A204.1 (cell line): ENCODE results near the gene BLVRA.
A peak's percentile ranks its signal among the peaks of the same experiment; 100 is the strongest.
"Not testable (repeated sequence)": the region's sequence is repeated elsewhere in the genome, so short reads cannot be mapped to it uniquely, and the experiment has no call there.

Experiments used
- FAIRE-seq: peaks from 2 replicates; lab custom pipeline; 2012; peaks lifted over from hg19 to GRCh38; lab: Jason Lieb, UNC

Gene BLVRA, protein sequence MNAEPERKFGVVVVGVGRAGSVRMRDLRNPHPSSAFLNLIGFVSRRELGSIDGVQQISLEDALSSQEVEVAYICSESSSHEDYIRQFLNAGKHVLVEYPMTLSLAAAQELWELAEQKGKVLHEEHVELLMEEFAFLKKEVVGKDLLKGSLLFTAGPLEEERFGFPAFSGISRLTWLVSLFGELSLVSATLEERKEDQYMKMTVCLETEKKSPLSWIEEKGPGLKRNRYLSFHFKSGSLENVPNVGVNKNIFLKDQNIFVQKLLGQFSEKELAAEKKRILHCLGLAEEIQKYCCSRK

DNA sequence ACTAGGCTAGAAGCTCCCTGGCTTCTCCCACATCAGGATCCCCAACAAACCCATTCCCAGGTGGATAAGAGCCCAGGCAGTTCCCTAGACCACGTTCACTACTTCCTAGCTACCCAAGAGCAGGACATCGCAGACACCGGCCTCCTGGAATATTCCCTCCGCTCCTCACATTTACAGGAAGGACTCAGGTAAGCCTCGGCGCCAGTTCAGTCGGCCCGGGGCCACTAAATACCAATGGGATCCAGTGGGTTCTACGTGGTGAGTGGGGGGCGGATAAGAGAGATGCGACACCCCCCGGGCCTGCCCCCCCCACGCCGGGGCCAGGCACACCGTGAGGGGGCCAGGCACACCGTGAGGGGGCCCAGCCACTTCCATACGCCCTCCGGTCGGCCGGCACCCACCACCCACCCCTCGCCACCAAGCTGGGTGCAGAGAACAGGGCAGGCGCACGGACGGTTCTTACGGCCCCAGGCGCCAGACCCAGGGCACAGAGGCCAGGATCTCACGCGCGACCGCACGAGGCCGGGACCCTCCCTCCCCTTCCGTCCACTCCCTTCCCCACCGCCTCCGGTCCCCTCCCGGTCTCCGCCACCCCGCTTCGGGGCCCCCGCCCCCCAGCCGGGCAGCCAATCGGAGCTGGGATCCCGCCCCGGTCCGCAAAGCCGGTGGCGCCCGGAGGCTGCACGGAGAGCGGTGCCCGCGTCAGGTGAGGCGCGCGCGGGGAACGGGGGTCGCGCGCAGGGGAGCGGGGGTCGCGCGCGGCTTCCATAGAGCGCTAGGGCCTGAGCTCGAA is at the start of gene BLVRA:
Gene BLVRA, plus strand, starts transcription at position 652 of the 793 bp plus-strand sequence. CDS start 12,479 bp downstream, outside the sequence.
- FAIRE-seq: no peak

DNA sequence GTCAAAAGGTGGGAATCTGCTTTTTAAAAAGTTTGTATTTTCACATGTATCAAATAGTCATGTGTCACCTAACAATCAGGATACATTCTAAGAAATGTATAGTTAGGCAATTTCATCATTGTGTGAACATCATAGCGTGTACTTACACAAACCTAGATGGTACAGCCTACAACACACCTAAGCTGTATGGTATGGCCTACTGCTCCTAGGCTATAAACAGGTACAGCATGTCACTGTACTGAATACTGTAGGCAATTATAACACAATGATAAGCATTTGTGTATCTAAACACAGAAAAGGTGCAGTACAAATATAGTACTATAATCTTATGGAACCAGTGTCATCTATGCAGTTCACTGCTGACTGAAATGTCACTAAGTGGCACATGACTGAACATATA is 47.0 kb upstream of the BLVRA start:
- no peak for FAIRE-seq

DNA sequence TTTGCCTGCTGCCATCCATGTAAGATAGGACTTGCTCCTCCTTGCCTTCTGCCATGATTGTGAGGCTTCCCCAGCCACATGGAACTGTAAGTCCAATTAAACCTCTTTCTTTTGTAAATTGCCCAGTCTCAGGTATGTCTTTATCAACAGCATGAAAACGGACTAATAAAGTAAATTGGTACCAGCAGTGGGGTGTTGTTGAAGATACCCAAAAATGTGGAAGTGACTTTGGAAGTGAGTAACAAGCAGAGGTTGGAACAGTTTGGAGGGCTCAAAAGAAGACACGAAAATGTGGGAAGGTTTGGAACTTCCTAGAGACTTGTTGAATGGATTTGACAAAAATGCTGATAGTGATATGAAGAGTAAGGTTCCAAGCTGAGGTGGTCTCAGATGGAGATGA is 42.5 kb upstream of the BLVRA start:
- FAIRE-seq: not testable (repeated sequence)

DNA sequence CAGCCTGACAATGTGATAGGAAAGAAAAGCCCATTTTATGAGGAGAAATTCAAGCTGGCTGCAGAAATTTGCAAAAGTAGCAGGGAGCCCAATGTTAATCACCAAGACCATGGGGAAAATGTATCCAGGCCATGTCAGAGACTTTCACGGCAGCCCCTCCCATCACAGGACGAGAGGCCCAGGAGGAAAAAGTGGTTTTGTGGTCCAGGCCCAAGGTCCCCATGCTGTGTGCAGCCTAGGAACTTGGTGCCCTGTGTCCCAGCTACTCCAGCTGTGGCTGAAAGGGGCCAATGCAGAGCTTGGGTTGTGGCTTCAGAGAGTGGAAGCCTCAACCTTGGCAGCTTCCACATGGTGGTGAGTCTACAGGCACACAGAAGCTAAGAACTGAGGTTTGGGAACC is 41.9 kb upstream of the BLVRA start:
- FAIRE-seq: no peak

DNA sequence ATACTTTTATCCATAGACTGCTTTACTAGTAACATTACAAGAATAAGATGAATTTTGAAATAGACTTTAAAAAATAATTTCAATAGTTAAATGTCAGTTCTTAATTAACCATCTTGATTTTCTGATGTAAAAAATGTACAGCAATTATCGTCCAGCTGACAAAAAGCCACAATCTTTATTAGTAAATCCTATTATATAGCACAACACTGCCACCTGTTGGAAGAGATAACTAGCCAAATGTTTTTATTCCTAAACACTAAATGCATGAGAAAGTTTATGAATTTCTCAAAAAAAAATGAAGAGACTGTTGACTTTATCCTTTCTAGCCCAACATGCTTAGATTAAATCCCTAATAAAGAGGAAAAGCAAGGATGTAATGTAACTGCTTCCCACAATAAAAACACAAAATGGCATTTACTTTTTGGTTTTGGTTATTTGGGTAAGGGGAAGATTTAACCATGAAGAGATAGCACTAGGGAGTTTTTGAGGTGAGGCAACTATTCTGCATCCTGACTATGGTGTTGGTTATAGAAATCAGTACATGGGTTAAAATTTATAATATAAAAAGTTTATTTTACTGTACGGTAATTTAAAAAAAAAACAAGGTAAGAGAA is 37.2 kb upstream of the BLVRA start:
- FAIRE-seq: peak; percentile 97

DNA sequence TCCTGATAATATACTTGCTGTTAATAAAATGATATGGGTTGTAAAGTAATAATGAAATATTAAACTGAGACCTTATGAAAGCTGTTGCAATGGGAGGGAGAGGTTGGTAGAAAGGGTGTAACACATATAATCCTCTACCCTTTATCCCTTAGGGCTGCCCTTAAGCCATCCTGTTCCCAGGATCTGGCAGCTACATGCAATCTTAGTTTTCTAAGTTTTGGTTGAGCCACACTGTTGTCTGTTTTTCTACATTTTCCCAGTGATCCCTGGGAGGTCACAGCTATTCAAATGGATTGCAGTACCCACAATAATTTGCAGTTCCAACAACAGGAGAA is 35.5 kb upstream of the BLVRA start:
- no peak for FAIRE-seq

DNA sequence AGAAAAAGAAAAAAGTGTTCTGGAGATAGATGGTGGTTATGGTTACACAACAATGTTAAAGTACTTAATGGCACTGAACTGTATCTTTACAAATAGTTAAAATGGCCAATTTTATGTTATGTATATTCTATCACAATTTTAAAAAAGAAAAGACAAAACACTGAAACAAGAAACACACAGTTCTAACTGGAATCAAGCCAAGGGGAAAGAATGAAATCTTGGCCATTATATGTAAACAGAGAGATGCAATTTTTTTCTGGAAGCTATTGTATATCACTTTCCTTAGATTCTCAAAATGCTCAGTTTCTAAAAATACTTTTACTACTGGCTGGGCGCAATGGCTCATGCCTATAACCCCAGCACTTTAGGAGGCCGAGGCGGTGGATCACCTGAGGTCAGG is 33.2 kb upstream of the BLVRA start:
- FAIRE-seq: no peak

DNA sequence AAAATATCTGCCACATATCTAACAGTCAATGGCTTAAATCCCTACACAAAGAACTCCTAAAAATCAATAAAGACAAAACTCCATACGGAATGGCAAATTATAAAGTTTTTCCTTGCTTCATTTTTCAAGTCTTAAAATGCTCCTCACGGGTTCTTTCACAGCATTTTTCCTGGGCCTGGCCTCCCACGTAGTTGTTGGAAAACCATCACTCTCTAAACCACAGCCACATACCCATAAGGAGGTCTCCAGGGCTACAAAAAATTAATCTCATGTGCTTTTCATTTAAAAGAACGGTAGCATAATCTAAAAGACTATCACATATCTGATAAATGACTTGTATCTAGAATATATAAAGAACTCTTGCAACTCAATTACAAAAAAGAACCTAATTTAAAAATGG is 32.0 kb upstream of the BLVRA start:
- FAIRE-seq: no peak

DNA sequence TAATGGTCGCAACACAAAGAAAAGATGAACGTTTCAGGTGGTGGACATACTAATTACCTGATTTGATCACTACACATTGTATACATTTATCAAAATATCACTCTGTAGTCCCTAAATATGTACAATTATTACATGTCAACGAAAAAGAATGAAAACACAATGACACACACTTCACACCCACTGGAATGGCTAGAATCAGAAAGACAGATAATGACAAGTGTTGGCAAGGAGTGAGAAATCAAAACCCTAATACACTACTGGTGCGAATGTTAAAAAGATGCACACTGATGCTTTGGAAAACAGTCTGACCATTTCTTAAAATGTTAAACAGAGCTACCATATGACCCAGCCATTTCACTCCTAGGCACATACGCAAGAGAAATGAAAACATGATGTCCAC is 31.5 kb upstream of the BLVRA start:
- no peak for FAIRE-seq

DNA sequence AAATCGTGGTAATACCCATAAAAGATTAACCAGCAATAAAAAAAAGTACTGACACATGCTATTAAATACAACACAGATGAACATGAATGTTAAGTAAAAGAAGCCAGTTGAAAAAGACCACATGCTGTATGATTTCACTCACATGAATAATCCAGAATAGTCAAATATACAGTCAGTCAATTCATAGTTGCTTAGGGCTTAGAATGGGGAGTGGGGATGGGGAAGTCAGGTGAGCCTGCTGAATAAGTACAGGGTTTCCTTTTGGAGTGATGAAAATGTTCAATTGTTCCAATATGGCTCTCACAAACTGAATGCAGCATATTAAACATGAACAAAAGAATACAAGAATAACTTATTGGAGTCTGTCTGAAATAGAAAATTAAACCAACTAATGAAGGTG is 31.0 kb upstream of the BLVRA start:
- FAIRE-seq: no peak

DNA sequence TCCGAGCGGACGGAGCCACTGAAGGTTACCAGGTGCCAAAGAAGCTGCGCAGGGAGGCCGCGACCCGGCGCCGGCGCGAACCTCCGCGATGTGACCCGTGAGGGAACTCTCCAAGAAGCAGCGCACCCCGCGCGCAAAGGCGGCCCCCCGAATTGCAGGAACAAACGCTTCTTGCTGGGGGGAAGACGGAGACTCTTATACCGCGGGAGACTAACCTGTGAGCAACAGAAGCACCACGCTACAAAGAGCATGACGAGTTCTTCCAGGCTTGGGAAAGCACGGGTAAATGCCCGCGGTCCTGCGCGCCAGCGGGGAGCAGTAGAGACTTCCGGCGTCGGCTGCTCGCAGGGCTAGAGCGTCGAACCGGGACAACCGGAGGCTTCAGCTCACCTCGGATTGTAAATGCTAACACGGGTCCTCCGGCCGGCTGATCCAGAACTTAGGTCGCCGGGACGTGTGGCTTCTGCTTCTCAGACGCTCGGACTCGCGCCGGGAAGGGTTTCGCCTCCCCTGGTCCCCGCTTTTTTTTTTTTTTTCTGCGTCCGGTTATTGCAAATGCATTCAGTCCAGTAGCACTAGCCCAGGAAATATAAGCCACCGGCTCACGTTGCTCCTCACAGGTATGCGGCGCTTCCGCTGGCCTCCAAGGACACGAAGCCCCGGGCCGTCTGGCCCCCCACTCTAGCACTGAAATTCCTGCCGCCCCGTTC is 29.1 kb upstream of the BLVRA start, which contains the start of gene COA1:
Gene COA1, minus strand, starts transcription at position 310 of the 710 bp plus-strand sequence. CDS start 80,909 bp downstream, outside the sequence.
- no peak for FAIRE-seq

DNA sequence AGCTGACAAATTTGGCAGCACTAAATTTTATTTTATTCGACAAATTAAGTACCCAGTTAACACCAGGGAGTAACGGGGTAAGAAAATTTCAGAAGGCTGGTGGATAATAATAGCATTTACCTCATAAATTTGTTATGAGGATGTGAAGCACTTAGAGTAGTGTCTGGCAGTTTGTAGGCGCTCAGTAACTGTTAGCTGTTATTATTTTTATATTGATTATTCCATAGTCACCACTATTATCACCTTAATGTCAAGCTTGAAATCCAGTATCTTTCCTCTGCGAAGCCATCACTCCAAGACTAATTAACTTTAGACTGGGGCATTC is 28.6 kb upstream of the BLVRA start:
- FAIRE-seq: no peak

DNA sequence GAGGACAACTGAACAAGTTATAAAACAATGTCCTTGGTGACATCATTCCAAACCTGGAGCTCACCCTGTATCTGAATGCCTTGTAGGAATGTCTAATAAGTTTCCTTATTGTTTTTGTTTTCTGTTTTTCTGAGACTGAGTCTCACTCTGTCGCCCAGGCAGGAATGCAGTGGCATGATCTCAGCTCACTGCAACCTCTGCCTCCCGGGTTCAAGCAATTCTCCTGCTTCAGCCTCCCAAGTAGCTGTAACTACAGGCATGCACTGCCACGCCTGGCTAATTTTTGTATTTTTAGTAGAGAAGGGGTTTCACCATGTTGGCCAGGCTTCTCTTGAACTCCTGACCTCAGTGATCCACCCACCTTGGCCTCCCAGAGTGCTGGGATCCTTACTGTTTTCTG is 27.0 kb upstream of the BLVRA start:
- FAIRE-seq: not testable (repeated sequence)

DNA sequence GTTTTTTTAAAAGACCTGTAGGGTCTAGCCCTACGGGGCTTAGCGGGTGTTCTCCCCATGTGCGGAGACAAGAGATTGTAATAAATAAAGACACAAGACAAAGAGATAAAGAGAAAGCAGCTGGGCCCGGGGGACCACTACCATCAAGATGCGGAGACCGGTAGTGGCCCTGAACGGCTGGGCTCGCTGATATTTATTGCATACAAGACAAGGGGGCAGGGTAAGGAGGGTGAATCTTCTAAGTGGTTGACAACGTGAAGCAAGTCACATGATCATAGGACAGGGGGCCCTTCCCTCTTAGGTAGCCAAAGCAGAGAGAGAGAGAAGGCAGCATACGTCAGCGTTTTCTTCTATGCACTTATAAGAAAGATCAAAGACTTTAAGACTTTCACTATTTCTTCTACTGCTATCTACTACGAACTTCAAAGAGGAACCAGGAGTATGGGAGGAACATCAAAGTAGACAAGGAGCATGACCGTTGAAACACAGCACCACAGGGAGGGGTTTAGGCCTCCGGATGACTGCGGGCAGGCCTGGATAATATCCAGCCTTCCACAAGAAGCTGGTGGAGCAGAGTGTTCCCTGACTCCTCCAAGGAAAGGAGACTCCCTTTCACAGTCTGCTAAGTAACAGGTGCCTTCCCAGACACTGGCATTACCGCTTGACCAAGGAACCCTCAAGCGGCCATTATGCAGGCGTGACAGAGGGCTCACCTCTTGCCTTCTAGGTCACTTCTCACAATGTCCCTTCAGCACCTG is 23.7 kb upstream of the BLVRA start:
- FAIRE-seq: not testable (repeated sequence)

DNA sequence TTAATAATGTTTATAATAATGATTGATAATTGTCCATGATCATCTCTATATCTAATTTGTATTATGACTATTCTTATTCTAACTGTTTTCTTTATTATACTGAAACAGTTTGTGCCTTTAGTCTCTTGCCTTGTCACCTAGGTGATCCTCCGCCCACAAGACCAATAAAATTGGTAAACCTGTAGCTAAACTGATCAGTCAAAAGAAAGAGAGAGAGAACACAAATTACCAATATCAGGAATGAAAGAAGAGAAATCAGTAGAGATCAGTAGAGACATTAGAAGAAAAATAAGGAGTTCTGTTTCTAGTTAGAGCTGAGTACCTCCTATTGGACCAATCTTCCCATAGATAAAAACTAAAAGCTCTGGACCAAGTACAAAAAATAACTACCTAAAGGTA is 23.1 kb upstream of the BLVRA start:
- FAIRE-seq: no peak

DNA sequence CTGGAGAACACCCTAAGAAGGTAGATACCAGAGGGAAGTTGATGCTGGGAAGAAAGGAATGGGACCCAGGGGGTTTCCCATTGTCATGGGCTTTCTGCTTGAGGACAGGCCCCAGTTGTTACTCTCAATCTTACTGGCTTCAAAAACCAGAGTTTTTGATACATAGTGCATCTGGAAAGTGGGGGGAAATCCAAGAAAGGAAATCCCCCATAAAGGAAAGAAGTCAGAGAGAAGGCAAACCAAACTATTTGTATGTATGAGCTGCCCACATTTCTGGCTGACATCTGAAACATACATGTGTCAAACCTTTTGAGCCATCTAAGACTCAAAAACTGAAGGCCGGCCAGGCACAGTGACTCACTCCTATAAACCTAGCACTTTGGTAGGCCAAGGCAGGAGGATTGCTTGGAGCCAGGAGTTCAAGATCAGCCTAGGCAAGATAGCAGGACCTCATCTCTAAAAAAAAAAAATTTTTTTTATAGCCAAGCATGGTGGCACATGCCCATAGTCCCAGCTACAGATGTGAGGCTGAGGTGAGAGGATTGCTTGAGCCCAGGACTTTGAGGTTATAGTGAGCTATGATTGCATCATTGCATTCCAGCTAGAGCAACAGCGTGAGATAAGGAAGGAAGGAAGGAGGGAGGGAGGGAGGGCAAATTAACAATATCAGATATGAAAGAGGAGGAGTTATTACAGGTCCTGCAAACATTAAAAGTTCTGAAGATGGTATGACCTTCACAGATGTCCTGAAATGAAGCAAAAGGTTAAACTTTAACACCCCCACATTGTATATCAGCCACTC is 22.5 kb upstream of the BLVRA start:
- FAIRE-seq: no peak

DNA sequence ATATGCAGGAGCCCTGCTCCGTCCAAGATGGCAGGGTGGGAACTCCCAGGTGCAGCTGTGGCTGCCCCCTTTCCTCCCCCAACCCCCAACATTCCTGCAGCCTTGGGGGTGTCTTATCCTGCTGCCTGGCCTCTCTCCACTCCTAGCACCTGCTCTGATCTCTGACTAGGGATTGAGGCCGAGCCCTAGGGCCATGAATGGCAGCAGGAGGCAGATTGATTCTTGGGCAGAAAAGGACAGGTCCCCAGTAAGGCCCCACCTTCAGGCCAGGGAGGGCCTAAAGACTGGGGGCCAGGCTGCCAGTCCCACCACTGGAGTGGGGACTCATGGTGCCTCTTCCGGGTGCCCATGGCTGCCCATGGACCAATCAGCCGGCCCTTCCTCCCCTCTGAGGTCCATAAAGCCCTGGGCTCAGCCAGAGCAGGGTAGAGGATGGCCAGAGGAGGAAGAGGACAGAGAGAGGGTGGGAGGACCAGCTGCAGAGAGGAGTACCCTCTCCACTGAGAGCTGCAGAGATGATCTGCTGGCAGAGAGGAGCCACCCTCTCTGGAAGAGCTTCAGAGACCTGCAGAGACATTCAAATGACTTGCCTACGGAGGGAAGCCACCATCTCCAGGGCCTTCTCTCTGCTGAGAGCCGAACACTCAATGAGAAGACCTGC is 20.9 kb upstream of the BLVRA start:
- FAIRE-seq: no peak

DNA sequence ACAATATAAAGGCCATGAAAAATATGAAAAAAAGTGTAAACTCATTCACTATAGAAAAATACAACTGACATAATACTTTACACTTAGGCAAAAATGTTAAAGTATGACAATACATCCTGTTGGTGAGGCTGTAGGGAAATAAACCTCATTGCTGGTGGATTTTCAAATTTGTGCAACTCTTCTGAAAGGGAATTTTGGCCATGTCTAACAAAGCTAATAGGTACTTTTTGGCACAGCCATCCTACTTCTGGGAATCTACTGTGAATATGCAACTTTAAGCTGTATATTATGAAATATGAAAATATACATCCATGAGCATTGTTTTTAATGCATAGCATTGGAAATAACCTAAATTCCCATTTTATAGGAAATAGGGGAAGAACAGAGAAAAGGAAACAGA is 15.8 kb upstream of the BLVRA start:
- no peak for FAIRE-seq

DNA sequence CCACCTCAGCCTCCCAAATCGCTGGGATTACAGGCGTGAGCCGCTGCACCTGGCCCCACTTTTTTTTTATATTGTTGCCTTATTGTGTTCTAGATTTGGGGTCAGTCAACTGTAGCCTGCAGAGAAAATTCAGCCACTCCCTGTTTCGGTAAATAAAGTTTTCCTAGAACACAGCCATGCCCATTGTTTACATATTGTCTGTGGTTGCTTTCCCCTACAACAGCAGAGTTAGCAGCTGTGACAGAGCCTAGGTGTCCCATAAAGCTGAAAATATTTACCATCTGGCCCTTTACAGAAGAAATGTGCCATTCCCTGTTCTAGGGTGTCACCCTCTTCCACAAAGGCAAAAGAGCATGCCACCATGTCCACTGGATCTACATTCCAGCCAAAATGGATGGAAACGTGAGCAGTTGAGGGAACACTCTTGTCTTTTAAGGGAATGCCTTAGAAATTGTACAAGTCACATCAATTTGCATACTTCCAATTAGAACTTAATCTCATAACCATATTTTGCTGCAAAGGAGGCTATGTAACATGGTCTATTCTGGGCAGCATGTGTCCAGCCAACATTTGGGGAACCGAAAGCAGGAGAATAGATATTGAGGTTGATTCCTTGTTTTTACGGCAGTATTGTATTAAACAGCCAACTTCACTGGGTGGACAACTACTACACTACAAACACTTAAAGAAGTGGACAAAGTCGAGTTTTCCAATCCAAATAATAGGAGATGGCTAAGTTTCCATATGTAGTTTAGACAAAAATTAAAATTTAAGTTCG is 11.0 kb upstream of the BLVRA start:
- no peak for FAIRE-seq

DNA sequence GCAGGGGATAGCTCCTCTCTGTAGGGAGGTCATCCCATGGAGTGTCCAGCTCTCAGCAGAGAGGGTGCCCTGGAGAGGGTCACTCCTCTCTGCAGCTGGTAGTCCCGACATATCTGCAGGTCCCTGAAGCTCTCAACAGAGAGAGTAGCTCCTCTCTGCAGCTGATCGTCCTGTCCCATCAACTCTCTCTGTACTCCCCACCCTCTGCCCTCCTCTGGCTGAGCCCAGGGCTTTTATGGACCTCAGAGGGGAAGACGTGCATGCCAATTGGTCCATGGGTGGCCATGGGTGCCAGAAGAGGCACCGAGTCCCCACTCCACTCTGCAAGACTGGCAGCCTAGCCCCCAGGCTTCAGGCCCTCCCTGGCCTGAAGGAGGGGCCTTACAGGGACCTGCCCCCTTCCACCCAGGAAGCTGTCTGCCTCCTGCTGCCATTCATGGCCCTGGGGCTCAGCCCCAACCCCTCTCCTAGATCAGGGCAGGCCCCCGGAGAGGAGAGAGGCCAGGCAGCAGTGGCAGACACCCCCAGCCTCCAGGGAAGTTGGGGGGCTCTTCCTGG is 9.0 kb upstream of the BLVRA start:
- FAIRE-seq: no peak
